G401 (cell line): ENCODE results near the gene LIPC. TPM values are rescaled to one million over a fixed set of nuclear protein-coding genes. Genes with fewer than 3 reads are reported as not detected.

Experiments used
- DNase-seq: peaks from one replicate; pipeline ENCODE4 v3.0.0-alpha.2; 2015; ENCODE audit warnings: low spot score
- in situ Hi-C: cut with HindIII; loops from 2 replicates; pipeline ENCODE4 v1.10.0; 2016; ENCODE audit warnings: low sequenced_read_pairs, mixed read lengths
- total RNA-seq: library from RNA; depleted of rRNA; stranded (reverse); fragments of >200 nt; shearing (Covaris generic); gene quantifications from 2 replicates; pipeline ENCODE4 v1.2.3, GENCODE V29; 2014

Gene LIPC
- total RNA-seq, 1 experiment from 2014 or later = not detected

- in situ Hi-C loops = no loop called here
- no peak for DNase-seq
Measured at GRCh38 chr15:58466566-58466965, 34.8 kb downstream of the LIPC start.

GRCh38 chr15:58467121-58467721 is 35.4 kb downstream of the LIPC start:
- in situ Hi-C loops = no loop called here
- peak; percentile 41 for DNase-seq

GRCh38 chr15:58467722-58468423 is 36.1 kb downstream of the LIPC start:
- in situ Hi-C loops = no loop called here
- DNase-seq = no peak

- no peak for DNase-seq
- in situ Hi-C loops = no loop called here
Measured at GRCh38 chr15:58469432-58470353, 37.9 kb downstream of the LIPC start.

DNA sequence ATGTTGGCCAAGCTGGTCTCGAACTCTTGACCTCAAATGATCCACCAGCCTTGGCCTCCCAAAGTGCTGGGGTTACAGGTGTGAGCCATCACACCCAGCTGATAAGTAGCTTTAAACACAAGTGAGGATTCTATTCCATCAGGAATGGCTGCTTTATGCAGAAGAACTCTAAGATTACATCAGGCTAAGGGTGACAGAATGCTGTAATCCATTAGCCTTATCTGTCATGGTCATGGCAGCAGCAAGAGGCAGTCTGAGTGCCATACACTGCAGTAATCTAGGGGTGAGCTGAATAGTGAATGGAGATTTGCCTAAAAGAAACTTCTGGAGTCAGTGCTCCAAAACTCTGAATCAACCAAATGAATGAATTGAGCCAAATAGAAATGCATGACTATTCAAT is 39.6 kb downstream of the LIPC start:
- DNase-seq = no peak
- in situ Hi-C loops = no loop called here

DNA sequence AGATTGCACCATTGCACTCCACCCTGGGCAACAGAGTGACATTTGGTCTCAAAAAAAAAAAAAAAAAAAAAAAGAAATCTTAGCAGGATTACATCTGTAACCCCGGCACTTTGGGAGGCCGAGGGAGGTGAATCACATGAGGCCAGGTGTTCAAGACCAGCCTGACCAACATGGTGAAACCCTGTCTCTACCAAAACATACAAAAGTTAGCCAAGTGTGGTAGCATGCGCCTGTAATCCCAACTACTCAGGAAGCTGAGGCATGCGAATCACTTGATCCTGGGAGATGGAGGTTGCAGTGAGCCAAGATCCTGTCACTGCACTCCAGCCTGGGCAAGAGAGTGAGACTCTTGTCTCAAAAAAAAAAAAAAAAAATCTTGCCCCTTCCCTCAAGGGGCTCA is 40.4 kb downstream of the LIPC start:
- no peak for DNase-seq
- in situ Hi-C loops = no loop called here

- DNase-seq = no peak
- in situ Hi-C loops = no loop called here
Measured at GRCh38 chr15:58472821-58473581, 41.2 kb downstream of the LIPC start.

DNA sequence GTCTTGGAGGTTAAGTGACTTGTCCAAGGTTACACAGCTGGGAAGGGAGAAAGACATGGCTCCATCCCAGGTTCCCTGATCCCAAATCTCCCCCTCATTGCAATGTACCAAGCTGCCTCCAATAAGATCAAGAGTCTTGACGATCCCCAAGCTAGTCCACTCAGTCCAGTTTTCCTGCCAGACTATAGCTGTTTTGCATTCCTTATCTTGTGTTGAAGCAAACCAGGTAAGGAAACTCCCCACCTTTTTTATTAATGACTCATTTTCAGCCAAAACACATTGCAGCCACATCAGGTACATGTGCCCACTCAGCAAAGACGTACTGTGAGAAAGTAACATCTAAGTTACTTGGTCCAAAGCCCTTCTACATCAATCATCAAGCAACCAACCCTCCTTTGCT is 41.9 kb downstream of the LIPC start:
- no peak for DNase-seq
- in situ Hi-C loops = no loop called here

DNA sequence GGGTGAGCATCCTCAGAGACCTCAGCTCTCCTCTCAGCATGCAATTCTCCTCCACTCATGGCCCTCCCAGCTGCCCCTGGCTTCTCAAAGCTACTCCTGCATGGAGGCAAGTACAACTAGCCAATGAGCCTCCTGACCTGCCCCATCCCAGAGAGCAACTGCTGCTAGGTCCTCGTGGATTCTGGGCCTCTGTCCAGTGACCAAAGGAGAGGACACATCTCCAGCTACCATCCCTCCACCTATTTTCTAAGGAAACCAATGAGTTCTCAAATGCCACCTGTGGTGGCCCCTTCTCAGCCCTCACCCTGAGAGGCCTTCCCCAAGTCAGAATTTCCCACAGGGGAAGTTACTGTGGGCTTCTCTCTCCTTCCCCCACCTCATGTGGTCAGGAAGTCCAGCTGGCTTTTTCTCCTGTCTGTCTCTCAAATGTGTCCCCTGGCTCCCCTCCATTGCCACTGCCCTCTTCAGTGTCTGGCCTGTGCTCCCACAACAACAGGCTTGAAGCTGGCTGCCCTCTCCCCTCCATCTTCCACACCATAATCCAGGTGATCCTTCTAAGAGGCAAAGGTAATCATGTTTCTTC is 43.0 kb downstream of the LIPC start:
- in situ Hi-C loops = no loop called here
- no peak for DNase-seq

- in situ Hi-C loops = no loop called here
- DNase-seq = no peak
Measured at GRCh38 chr15:58475573-58476524, 44.1 kb downstream of the LIPC start.

DNA sequence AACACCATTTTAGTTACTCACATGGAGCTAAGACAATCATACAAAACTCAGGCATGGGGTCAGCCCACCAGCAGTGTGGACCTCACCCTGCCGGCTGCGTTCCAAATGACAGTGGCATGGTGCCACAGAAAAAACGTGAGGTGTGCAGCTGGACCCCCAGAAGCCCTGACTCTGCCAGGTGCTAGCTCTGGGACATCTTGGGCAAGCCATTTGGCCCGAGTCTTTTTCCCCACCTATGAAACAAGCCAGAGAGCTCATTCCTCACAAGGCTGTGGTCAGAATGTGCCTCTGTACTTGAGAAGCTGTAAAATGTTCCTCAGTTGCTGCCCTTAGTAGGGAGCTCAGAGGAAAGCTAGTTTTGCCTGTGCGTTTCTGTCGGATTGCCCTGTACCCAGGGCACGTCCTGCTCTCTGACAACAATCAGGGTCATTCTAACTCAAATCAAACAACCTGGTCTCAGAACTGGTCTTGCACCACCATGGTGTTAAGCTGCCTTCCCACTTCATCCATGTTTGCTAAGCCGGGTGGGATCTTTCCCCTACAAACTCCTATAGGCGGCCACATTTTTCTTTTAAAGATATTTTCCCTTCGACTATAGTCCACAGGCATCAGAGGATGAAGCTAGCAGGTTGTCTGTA is 44.9 kb downstream of the LIPC start:
- in situ Hi-C loops = no loop called here

DNA sequence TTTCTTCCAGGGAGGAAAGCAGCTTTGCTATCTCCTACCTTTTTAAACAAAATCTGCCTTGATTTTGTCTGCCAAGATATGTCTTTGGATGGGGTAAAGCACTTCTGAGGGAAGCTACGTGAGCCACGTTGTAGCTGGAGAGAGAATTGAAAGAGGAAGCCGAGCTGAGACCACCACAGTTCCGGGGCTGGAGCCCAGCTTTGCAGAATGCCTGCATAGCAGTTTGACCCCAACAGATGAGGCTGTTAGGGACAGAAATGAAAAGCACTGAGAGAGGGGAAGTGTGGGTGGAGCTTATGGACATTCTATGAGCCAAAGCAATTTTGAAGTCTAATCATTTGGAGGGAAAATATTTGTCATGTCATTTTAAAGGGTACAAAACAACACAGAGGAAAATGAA is 45.4 kb downstream of the LIPC start:
- in situ Hi-C loops = no loop called here

More for the DNA sequence above, 44.9 kb downstream of the LIPC start:
- DNase-seq = no peak

GRCh38 chr15:58478035-58478434 is 46.2 kb downstream of the LIPC start:
- in situ Hi-C loops = no loop called here
- no peak for DNase-seq

More for the DNA sequence above, 45.4 kb downstream of the LIPC start:
- DNase-seq = no peak

DNA sequence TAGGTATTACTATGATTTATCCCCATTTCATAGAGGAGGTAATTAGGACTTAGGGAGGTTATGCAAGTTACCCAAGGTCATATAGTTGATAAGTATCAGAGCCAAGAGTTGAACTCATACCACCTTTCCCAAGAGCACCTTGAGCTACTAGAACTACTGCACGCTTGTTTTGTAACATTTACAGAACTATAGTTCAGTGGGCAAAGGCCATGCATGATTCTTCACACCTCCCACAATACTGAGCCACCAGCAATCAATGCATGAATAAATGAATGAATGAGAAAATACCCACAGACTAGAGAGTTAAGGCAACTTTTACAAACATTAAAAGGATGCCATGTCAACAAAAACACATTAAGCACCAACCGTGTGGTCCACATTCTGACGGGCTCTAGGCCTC is 46.8 kb downstream of the LIPC start:
- in situ Hi-C loops = no loop called here
- DNase-seq = no peak

DNA sequence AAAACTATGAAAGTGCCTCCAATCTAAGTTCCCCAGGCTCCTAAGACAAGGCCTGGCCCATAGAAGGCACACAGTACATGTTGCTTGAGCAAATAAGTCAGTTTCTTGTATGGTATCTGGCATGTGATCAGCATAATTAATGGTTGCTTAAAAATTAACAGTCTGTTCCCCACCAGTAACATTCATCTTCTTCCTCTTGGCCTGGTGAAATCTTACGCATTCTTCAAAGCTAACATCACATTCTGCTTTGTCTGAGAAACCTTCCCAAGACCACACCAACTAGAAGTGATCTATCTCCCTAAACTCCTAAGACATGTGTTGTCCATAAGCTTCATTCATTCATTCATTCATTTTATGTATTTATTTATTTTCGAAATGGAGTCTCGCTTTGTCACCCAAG is 48.1 kb downstream of the LIPC start:
- in situ Hi-C loops = no loop called here

DNA sequence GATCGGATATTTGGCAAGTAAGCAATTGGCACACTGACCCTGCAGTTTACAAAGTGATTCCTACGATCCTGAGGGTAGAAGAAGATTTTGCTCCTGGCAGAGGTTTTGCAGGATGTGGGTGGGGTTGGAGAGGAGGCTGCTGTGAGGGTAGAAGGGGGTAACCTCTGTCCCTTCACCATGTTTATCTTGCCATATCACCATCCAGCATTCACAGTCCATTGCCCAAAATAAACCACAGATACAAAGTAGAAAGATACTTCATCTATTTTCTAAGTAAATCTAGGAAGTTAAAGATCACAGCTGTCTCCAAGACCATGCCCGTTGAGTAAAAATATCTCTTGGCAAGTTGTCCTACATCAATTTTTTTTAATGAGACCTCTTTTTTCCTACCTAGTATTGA is 51.6 kb downstream of the LIPC start:
- in situ Hi-C loops = no loop called here
- no peak for DNase-seq

More for the DNA sequence above, 48.1 kb downstream of the LIPC start:
- no peak for DNase-seq

GRCh38 chr15:58484791-58485600 is 53.2 kb downstream of the LIPC start:
- no peak for DNase-seq
- in situ Hi-C loops = no loop called here
